Stimulated activated naive CD8-positive, alpha-beta T cell treated with anti-CD3 and anti-CD28 coated beads, Interleukin-15, Interleukin-2, amounts not matched to agents 100 ng/mL and 50 ng/mL, for 24 hours (primary cell): ENCODE data around the gene MUC6.

Experiments
- H3K27ac Mint-ChIP-seq: one replicate; pipeline ENCODE4 v1.8.0; 2021; ENCODE audit warnings: mild to moderate bottlenecking, mixed read lengths
- H3K27me3 Mint-ChIP-seq: one replicate; pipeline ENCODE4 v1.8.0; 2021; ENCODE audit warnings: mixed read lengths
- H3K36me3 Mint-ChIP-seq: one replicate; pipeline ENCODE4 v1.8.0; 2021; ENCODE audit warnings: low read depth, mixed read lengths
- H3K4me1 Mint-ChIP-seq: one replicate; pipeline ENCODE4 v1.8.0; 2021; ENCODE audit warnings: low read depth, mixed read lengths
- H3K4me3 Mint-ChIP-seq: one replicate; pipeline ENCODE4 v1.8.0; 2021; ENCODE audit warnings: mild to moderate bottlenecking, mixed read lengths
- H3K9me3 Mint-ChIP-seq: one replicate; pipeline ENCODE4 v1.8.0; 2021; ENCODE audit warnings: mixed read lengths

The MUC6 gene, protein sequence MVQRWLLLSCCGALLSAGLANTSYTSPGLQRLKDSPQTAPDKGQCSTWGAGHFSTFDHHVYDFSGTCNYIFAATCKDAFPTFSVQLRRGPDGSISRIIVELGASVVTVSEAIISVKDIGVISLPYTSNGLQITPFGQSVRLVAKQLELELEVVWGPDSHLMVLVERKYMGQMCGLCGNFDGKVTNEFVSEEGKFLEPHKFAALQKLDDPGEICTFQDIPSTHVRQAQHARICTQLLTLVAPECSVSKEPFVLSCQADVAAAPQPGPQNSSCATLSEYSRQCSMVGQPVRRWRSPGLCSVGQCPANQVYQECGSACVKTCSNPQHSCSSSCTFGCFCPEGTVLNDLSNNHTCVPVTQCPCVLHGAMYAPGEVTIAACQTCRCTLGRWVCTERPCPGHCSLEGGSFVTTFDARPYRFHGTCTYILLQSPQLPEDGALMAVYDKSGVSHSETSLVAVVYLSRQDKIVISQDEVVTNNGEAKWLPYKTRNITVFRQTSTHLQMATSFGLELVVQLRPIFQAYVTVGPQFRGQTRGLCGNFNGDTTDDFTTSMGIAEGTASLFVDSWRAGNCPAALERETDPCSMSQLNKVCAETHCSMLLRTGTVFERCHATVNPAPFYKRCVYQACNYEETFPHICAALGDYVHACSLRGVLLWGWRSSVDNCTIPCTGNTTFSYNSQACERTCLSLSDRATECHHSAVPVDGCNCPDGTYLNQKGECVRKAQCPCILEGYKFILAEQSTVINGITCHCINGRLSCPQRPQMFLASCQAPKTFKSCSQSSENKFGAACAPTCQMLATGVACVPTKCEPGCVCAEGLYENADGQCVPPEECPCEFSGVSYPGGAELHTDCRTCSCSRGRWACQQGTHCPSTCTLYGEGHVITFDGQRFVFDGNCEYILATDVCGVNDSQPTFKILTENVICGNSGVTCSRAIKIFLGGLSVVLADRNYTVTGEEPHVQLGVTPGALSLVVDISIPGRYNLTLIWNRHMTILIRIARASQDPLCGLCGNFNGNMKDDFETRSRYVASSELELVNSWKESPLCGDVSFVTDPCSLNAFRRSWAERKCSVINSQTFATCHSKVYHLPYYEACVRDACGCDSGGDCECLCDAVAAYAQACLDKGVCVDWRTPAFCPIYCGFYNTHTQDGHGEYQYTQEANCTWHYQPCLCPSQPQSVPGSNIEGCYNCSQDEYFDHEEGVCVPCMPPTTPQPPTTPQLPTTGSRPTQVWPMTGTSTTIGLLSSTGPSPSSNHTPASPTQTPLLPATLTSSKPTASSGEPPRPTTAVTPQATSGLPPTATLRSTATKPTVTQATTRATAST (N-terminal part only)

DNA sequence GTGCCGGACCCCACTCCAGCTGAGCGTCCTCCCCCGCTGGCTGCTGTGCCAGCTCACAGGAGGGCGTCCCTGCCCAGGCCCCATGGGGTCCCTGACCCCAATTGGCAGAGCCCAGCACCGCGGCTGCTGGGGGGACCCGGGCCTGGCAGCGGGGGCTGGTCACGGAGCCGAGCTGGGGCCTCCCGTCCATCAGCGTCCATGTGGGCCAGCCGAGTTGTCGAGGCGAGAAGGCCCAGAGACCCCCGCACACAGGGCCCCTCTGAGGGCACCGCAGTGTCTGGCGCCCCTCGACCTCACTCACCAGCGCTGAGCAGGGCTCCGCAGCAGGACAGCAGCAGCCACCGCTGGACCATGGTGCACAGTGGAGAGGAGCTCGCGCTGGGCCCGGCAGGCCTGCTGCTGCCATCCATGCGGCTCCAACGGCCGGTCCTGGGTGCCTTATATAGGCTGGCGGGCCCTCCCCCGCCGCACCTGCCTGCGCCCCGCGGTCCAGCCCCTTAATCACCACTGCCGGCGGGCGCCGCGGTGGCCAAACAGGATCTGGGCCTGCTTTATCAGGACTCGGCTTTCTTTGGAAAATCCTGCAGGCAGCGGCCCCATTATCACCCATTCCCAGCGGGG, at the start of gene MUC6:
Gene MUC6 (minus strand): TSS at position 416 of the 621 bp plus-strand sequence. CDS start 63 bp downstream, at position 353.
- H3K36me3 Mint-ChIP-seq = no peaks in the 10 kb centered on the region
- no peaks in the 10 kb centered on the region for H3K27me3 Mint-ChIP-seq
- no peak within 1 kb of the TSS for H3K4me3 Mint-ChIP-seq
- no peaks in the 10 kb centered on the region for H3K4me1 Mint-ChIP-seq
- no peaks in the 10 kb centered on the region for H3K9me3 Mint-ChIP-seq
- H3K27ac Mint-ChIP-seq = no peak within 1 kb of the TSS

GRCh38 chr11:1085440-1086170, 49.1 kb upstream of the MUC6 start:
- H3K27ac Mint-ChIP-seq = no peak overlapping the region
- no peak overlapping the region for H3K4me3 Mint-ChIP-seq
- no peaks in the 10 kb centered on the region for H3K9me3 Mint-ChIP-seq
- no peaks in the 10 kb centered on the region for H3K27me3 Mint-ChIP-seq
- no peaks in the 10 kb centered on the region for H3K4me1 Mint-ChIP-seq
- H3K36me3 Mint-ChIP-seq = no peaks in the 10 kb centered on the region

GRCh38 chr11:1084561-1085439, 48.3 kb upstream of the MUC6 start:
- Mint-ChIP-seq H3K36me3 (no peaks in the 10 kb centered on the region), H3K9me3 (no peaks in the 10 kb centered on the region), H3K4me1 (no peaks in the 10 kb centered on the region), H3K27ac (no peak overlapping the region), H3K4me3 (no peak overlapping the region), H3K27me3 (no peaks in the 10 kb centered on the region)

GRCh38 chr11:1083621-1084551, 47.4 kb upstream of the MUC6 start:
- Mint-ChIP-seq H3K9me3 (no peaks in the 10 kb centered on the region), H3K36me3 (no peaks in the 10 kb centered on the region), H3K4me1 (no peaks in the 10 kb centered on the region), H3K4me3 (no peak overlapping the region), H3K27me3 (no peaks in the 10 kb centered on the region), H3K27ac (no peak overlapping the region)

DNA sequence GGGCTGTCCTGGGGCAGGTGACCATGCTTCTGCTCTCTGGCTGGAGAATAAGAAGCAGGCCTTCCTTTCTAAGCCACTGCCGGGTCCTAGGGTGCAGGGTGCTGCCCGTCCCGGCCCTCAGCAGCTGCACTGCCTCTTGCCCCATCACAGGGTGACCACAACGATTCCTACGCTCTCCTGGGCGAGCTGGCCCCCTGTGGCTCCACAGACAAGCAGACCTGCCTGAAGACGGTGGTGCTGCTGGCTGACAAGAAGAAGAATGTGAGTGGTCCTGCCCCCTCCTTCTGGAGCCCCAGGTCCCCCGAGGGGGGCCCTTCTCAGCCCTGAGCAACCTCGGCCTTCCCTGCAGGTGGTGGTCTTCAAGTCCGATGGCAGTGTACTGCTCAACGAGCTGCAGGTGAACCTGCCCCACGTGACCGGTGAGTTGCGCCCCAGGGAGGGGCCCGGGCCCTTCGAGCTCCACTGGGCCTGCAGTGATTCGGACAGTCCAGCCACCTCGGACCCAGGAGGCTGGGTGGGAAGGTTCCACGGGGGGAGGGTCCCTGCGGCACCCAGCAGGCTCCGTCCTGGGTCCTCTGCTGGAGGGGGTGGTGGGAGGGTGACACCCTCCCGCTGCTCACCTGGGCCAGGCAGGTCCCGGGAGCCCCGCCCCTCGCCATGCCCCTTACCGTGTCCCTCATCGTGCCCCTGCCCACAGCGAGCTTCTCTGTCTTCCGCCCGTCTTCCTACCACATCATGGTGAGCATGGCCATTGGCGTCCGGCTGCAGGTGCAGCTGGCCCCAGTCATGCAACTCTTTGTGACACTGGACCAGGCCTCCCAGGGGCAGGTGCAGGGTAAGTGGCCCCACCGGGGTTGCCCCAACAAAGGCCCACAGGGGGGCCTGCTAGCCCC, 46.5 kb upstream of the MUC6 start:
- H3K9me3 Mint-ChIP-seq = no peaks in the 10 kb centered on the region
- no peaks in the 10 kb centered on the region for H3K36me3 Mint-ChIP-seq
- H3K4me1 Mint-ChIP-seq = no peaks in the 10 kb centered on the region
- no peaks in the 10 kb centered on the region for H3K27me3 Mint-ChIP-seq
- no peak overlapping the region for H3K4me3 Mint-ChIP-seq
- H3K27ac Mint-ChIP-seq = no peak overlapping the region

GRCh38 chr11:1082346-1082727, 45.8 kb upstream of the MUC6 start:
- Mint-ChIP-seq H3K36me3 (no peaks in the 10 kb centered on the region), H3K27ac (no peak overlapping the region), H3K9me3 (no peaks in the 10 kb centered on the region), H3K4me3 (no peak overlapping the region), H3K27me3 (no peaks in the 10 kb centered on the region), H3K4me1 (no peaks in the 10 kb centered on the region)

- no peaks in the 10 kb centered on the region for H3K9me3 Mint-ChIP-seq
- H3K27me3 Mint-ChIP-seq = no peaks in the 10 kb centered on the region
- H3K36me3 Mint-ChIP-seq = no peaks in the 10 kb centered on the region
- no peaks in the 10 kb centered on the region for H3K4me1 Mint-ChIP-seq
- H3K27ac Mint-ChIP-seq = no peak overlapping the region
- H3K4me3 Mint-ChIP-seq = no peak overlapping the region
Observed at GRCh38 chr11:1081601-1082311, 45.2 kb upstream of the MUC6 start.

GRCh38 chr11:1078191-1078601, 41.7 kb upstream of the MUC6 start:
- H3K27me3 Mint-ChIP-seq = no peaks in the 10 kb centered on the region
- H3K9me3 Mint-ChIP-seq = no peaks in the 10 kb centered on the region
- H3K4me1 Mint-ChIP-seq = no peaks in the 10 kb centered on the region
- no peak overlapping the region for H3K27ac Mint-ChIP-seq
- no peak overlapping the region for H3K4me3 Mint-ChIP-seq
- no peaks in the 10 kb centered on the region for H3K36me3 Mint-ChIP-seq

DNA sequence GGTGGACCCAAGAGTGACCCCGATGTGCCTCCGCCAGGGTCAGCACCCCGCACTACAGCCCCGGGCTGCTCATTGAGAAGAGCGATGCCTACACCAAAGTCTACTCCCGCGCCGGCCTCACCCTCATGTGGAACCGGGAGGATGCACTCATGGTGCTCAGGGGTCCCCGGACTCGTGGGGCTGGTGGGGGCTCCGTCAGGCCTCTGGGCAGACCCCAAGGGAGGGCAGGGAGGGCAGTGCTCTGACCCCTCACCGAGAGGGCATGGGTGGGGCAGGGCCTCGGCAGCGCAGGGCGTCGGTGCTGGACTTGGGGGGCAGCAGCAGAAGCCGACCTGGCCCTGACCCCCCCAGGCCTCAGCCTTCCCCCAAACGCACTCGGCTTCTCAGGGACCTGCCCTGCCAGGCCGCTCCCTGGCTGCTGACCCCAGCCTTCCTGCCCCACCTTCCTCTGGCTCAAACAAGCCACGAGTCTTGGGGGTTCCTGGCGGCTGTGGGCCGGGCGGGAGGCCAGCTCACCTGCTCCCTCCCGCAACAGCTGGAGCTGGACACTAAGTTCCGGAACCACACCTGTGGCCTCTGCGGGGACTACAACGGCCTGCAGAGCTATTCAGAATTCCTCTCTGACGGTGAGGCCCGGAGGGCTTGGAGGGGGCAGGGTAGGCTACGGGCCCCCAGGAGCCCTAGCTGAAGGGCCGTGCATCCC, 41.0 kb upstream of the MUC6 start:
- Mint-ChIP-seq H3K27me3 (no peaks in the 10 kb centered on the region), H3K36me3 (no peaks in the 10 kb centered on the region), H3K4me3 (no peak overlapping the region), H3K27ac (no peak overlapping the region), H3K4me1 (no peaks in the 10 kb centered on the region), H3K9me3 (no peaks in the 10 kb centered on the region)

DNA sequence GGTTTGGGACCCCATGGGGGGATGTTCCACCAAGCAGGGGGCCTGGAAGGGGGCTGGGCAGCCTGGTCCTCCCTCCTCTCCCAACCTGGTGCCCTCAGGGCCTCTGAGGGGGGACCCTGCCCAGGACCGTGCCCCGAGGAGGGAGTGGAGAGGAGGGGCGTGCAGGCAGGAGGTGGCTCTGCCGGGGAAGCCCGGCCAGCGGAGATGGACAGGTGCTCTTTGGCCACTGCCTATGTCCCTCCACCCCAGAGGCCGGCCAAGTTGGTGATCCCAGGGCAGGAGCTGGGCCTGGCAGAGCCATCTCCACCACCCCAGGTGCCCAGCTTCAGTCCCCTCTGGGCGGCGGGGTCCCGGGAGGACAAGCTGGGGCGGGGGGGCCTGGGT, 40.5 kb upstream of the MUC6 start:
- Mint-ChIP-seq H3K27me3 (no peaks in the 10 kb centered on the region), H3K27ac (no peak overlapping the region), H3K9me3 (no peaks in the 10 kb centered on the region), H3K4me1 (no peaks in the 10 kb centered on the region), H3K36me3 (no peaks in the 10 kb centered on the region), H3K4me3 (no peak overlapping the region)
